ENCODE measurements around the gene NFATC2. TPM values are rescaled to one million over a fixed set of nuclear protein-coding genes. Genes with fewer than 3 reads are reported as not detected.

Gene NFATC2
- total and polyA plus RNA-seq, 8 donors, result 5.3 to 12.3 (median 8.5) TPM

- H3K4me3 ChIP-seq, result no peak overlapping the region
- H3K4me1 ChIP-seq, result peaks cover 0 to 10% of the 10 kb centered on the region in 2 donors
- TF ChIP-seq CTCF (IDR thresholded peaks at IDR 0.05), result no peak
- H3K27ac ChIP-seq, result no peak overlapping the region
- ATAC-seq (no peak), DNase-seq (no peak)
- H3K27me3 ChIP-seq, result no peaks in the 10 kb centered on the region
- no peaks in the 10 kb centered on the region for H3K36me3 ChIP-seq
- intact Hi-C loops (cut with DNase I), result no loop called here
- peaks cover 0 to 5% of the 10 kb centered on the region in 2 donors for H3K9me3 ChIP-seq
Measured at GRCh38 chr20:51535075-51535386, 7.5 kb downstream of the NFATC2 start.

GRCh38 chr20:51533291-51534172 lies 9.0 kb downstream of the NFATC2 start:
- Histone ChIP-seq H3K36me3 (no peaks in the 10 kb centered on the region), H3K27ac (no peak overlapping the region), H3K27me3 (no peaks in the 10 kb centered on the region), H3K9me3 (peaks cover 0 to 5% of the 10 kb centered on the region in 2 donors), H3K4me3 (no peak overlapping the region), H3K4me1 (peaks cover 0 to 23% of the 10 kb centered on the region in 2 donors)
- ATAC-seq, result no peak
- DNase-seq, result no peak
- intact Hi-C loops (cut with DNase I), result no loop called here
- TF ChIP-seq CTCF (IDR thresholded peaks at IDR 0.05), result no peak

GRCh38 chr20:51532577-51533191 lies 9.8 kb downstream of the NFATC2 start:
- Histone ChIP-seq H3K36me3 (no peaks in the 10 kb centered on the region), H3K4me1 (peaks cover 0 to 24% of the 10 kb centered on the region in 2 donors), H3K27ac (peak overlapping the region; percentile 31 to 39), H3K9me3 (peaks cover 0 to 1% of the 10 kb centered on the region in 2 donors), H3K27me3 (no peaks in the 10 kb centered on the region), H3K4me3 (no peak overlapping the region)
- peak; percentile 28 for ATAC-seq
- intact Hi-C loops (cut with DNase I), result no loop called here
- TF ChIP-seq CTCF (IDR thresholded peaks at IDR 0.05), result no peak
- DNase-seq, result no peak

GRCh38 chr20:51531712-51532456 lies 10.6 kb downstream of the NFATC2 start:
- Histone ChIP-seq H3K4me1 (peaks cover 0 to 24% of the 10 kb centered on the region in 2 donors), H3K9me3 (no peaks in the 10 kb centered on the region), H3K4me3 (no peak overlapping the region), H3K27me3 (no peaks in the 10 kb centered on the region), H3K36me3 (no peaks in the 10 kb centered on the region), H3K27ac (peak overlapping the region; percentile 31 to 39)
- TF ChIP-seq CTCF (IDR thresholded peaks at IDR 0.05), result no peak
- no peak for DNase-seq
- ATAC-seq, result no peak
- intact Hi-C loops (cut with DNase I), result no loop called here

All from left lung (tissue), 10 donors.